ENCODE results near the gene PODN. TPM values are rescaled to one million over a fixed set of nuclear protein-coding genes. Genes with fewer than 3 reads are reported as not detected.

PODN gene
- total RNA-seq, 1 experiment from 2014 or later = not detected

GRCh38 chr1:53071167-53071865 lies 9.3 kb downstream of the PODN start:
- BruUV-seq (replicated peaks) = no TSS peak
- Mint-ChIP-seq H3K27ac (ENCODE audit: low read depth, unreplicated experiment) (no peak overlapping the region), H3K4me3 (ENCODE audit: unreplicated experiment) (no peak overlapping the region), H3K4me1 (ENCODE audit: insufficient read depth, unreplicated experiment) (no peaks in the 10 kb centered on the region), H3K27me3 (ENCODE audit: insufficient read depth, unreplicated experiment) (no peaks in the 10 kb centered on the region), H3K36me3 (ENCODE audit: insufficient read depth, unreplicated experiment) (no peaks in the 10 kb centered on the region), H3K9me3 (ENCODE audit: unreplicated experiment) (no peaks in the 10 kb centered on the region)
- ChIA-PET POLR2A (no interaction called here), CTCF (interaction anchor here (0.5 to 0.8 kb wide), 3 partner anchors 109 to 320 kb away, joined by 3 to 6 read pairs (median 4); no protein-coding TSS in a partner anchor)
- DNase-seq (ENCODE audit: unreplicated experiment) = no peak
- intact Hi-C loops (cut with micrococcal nuclease) = no loop called here
- TF ChIP-seq, protein P1, sequence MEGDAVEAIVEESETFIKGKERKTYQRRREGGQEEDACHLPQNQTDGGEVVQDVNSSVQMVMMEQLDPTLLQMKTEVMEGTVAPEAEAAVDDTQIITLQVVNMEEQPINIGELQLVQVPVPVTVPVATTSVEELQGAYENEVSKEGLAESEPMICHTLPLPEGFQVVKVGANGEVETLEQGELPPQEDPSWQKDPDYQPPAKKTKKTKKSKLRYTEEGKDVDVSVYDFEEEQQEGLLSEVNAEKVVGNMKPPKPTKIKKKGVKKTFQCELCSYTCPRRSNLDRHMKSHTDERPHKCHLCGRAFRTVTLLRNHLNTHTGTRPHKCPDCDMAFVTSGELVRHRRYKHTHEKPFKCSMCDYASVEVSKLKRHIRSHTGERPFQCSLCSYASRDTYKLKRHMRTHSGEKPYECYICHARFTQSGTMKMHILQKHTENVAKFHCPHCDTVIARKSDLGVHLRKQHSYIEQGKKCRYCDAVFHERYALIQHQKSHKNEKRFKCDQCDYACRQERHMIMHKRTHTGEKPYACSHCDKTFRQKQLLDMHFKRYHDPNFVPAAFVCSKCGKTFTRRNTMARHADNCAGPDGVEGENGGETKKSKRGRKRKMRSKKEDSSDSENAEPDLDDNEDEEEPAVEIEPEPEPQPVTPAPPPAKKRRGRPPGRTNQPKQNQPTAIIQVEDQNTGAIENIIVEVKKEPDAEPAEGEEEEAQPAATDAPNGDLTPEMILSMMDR (IDR thresholded peaks at IDR 0.05; ENCODE audit: unreplicated experiment) = no peak

GRCh38 chr1:53071915-53072314 lies 9.9 kb downstream of the PODN start:
- CTCF ChIA-PET = no interaction called here
- intact Hi-C loops (cut with micrococcal nuclease) = no loop called here
- Mint-ChIP-seq H3K4me1 (ENCODE audit: insufficient read depth, unreplicated experiment) (no peaks in the 10 kb centered on the region), H3K27ac (ENCODE audit: low read depth, unreplicated experiment) (no peak overlapping the region), H3K9me3 (ENCODE audit: unreplicated experiment) (no peaks in the 10 kb centered on the region), H3K36me3 (ENCODE audit: insufficient read depth, unreplicated experiment) (no peaks in the 10 kb centered on the region), H3K4me3 (ENCODE audit: unreplicated experiment) (no peak overlapping the region), H3K27me3 (ENCODE audit: insufficient read depth, unreplicated experiment) (no peaks in the 10 kb centered on the region)
- no peak for DNase-seq (ENCODE audit: unreplicated experiment)
- no TSS peak for BruUV-seq (replicated peaks)
- POLR2A ChIA-PET = no interaction called here
- TF ChIP-seq, protein P1 (IDR thresholded peaks at IDR 0.05; ENCODE audit: unreplicated experiment) = no peak

GRCh38 chr1:53073287-53073686 lies 11.3 kb downstream of the PODN start:
- DNase-seq (ENCODE audit: unreplicated experiment) = no peak
- Mint-ChIP-seq H3K4me1 (ENCODE audit: insufficient read depth, unreplicated experiment) (no peaks in the 10 kb centered on the region), H3K27ac (ENCODE audit: low read depth, unreplicated experiment) (no peak overlapping the region), H3K9me3 (ENCODE audit: unreplicated experiment) (no peaks in the 10 kb centered on the region), H3K4me3 (ENCODE audit: unreplicated experiment) (no peak overlapping the region), H3K36me3 (ENCODE audit: insufficient read depth, unreplicated experiment) (no peaks in the 10 kb centered on the region), H3K27me3 (ENCODE audit: insufficient read depth, unreplicated experiment) (no peaks in the 10 kb centered on the region)
- BruUV-seq (replicated peaks) = no TSS peak
- TF ChIP-seq, protein P1 (IDR thresholded peaks at IDR 0.05; ENCODE audit: unreplicated experiment) = no peak
- ChIA-PET POLR2A (no interaction called here), CTCF (no interaction called here)
- intact Hi-C loops (cut with micrococcal nuclease) = no loop called here

DNA sequence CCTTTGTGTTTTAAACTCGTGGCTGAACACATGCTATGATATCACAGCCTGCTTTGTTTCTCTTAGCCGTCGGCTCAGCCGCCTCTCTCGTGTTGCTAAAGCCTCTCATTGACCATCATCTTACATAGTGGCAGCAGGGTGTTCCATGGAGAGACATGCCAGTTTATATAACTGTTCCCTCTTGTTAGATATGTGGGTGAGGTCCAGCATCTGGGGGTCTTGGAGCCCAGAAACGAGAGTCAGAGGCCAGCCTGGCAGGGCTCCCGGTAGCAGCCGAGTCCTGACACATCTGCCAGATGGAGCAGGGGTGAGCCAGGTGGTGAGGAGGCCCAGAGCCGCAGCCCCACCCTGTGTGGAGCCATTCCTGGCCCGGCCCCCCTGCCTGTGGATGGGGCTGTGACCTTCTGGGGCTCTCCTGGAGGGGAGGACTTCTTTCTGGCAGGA lies 11.9 kb downstream of the PODN start:
- no peaks in the 10 kb centered on the region for H3K4me1 Mint-ChIP-seq (ENCODE audit: insufficient read depth, unreplicated experiment)
- BruUV-seq (replicated peaks) = no TSS peak
- intact Hi-C loops (cut with micrococcal nuclease) = no loop called here
- TF ChIP-seq, protein P1 (IDR thresholded peaks at IDR 0.05; ENCODE audit: unreplicated experiment) = no peak
- ChIA-PET POLR2A (no interaction called here), CTCF (no interaction called here)
- H3K27ac Mint-ChIP-seq (ENCODE audit: low read depth, unreplicated experiment) = no peak overlapping the region
- no peaks in the 10 kb centered on the region for H3K27me3 Mint-ChIP-seq (ENCODE audit: insufficient read depth, unreplicated experiment)
- no peaks in the 10 kb centered on the region for H3K9me3 Mint-ChIP-seq (ENCODE audit: unreplicated experiment)
- H3K4me3 Mint-ChIP-seq (ENCODE audit: unreplicated experiment) = no peak overlapping the region
- no peak for DNase-seq (ENCODE audit: unreplicated experiment)
- no peaks in the 10 kb centered on the region for H3K36me3 Mint-ChIP-seq (ENCODE audit: insufficient read depth, unreplicated experiment)
